ENCODE measurements around the gene AMPD1.

GRCh38 chr1:114694540-114695310, 621 bp downstream of the AMPD1 start:
- no peak for TF ChIP-seq CTCF (IDR thresholded peaks at IDR 0.05; ENCODE audit: low read length)
- TF ChIP-seq EZH2 (optimal IDR thresholded peaks at IDR 0.05; ENCODE audit: low read depth, low read length), result no peak
- no peak for TF ChIP-seq EZH2phosphoT487 (IDR thresholded peaks at IDR 0.05; ENCODE audit: low read length)
